NCI-H2227 treated with DMSO at 0.1 percent for 48 hours (cell line): ENCODE results near the gene SLC18A2.
A peak's percentile ranks its signal among the peaks of the same experiment; 100 is the strongest.

Experiments
- DNase-seq: peaks from one replicate; lab custom pipeline; 2025; lab: John Stamatoyannopoulos, UW

The SLC18A2 gene

GRCh38 chr10:117313641-117314040 is 72.7 kb downstream of the SLC18A2 start:
- DNase-seq, result no peak

DNA sequence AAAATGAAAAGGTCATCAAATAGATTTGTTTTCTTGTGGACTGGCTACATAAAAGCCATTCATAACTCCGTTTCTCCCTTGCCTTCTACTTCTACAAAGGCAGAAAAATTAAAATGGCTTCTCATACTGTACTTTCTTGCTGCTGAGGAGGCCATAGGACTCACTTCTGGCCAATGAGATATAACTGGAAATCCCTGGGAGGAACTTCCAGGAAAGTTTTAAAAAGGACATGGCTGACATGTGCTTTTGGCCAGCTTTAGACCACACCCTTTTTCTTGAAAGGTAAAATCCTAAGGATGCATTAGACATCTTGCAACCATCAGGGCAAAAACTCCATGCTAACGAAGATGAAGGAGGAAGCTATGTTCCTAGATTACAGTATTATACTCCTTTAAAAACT is 75.8 kb downstream of the SLC18A2 start:
- no peak for DNase-seq

- DNase-seq, result no peak
Observed at GRCh38 chr10:117318909-117319308, 78.0 kb downstream of the SLC18A2 start.

DNA sequence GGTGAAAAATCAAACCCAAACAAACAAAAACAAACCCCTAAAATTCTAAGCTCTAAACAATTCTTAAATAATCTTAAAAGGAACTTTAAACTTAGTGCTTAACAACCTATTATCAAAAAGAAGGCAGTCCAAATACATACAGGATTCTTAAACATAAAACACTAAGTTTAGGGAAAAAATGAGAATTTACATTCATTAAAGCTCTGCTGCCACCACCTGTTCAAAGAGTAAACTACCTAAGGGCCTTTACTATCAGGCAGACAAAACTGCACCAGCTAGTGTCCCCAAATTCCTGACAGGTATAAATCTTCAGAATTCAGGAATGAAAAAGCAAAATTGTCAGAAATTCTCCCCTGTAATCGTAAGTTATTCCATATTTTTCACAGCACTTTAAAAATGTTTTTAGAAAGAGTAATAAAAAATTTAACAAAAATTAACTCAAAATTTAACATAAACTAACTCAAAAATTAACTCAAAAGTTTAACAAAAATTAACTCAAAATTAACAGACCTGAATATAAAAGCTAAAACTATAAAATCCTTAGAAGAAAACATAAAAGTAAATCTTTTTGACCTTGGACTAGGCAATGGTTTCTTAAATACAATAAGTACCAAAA is 79.2 kb downstream of the SLC18A2 start:
- DNase-seq, result peak; percentile 17

DNA sequence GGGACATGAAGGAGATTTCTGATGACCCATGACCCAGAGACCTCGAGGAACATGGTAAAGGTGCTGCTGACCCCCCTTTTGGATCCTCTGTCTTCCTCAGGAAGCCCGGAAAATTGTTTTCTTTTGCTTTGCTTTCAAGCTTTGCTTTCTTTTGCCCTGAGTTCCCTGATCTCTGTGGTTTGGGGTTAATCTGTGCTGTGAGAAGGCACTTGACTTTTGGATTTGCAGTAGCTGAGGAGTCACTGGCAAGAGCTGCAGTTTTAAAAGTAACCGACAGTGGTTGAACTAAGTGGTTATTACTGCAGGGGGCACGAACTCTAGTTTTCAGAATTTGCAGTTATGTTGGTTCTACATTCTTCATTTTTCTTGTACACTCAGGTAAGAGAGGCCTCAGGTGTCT is 81.3 kb downstream of the SLC18A2 start:
- no peak for DNase-seq

GRCh38 chr10:117324367-117324766 is 83.5 kb downstream of the SLC18A2 start:
- DNase-seq, result no peak

- no peak for DNase-seq
Observed at GRCh38 chr10:117327262-117327661, 86.3 kb downstream of the SLC18A2 start.
